HCT116 (cell line): ENCODE data around the gene MALRD1.

ENCODE experiments used
- ATF3 ChIP-seq: IDR thresholded peaks from 2 replicates; pipeline ENCODE4 v1.6.1; 2012
- EZH2 ChIP-seq: fragments of 200-600 bp; sonication (generic); IDR thresholded peaks from 2 replicates; pipeline ENCODE4 v1.6.1; 2017; ENCODE audit warnings: antibody characterized with exemption, mixed run types
- POLR2A ChIP-seq: IDR thresholded peaks from 2 replicates; pipeline ENCODE4 v1.7.0; 2011; ENCODE audit warnings: borderline replicate concordance; ENCODE audit not compliant: insufficient read depth, insufficient read length; ENCODE audit errors: extremely low read depth
- ZNF274 ChIP-seq: fragments of 200-500 bp; sonication (Bioruptor generic); IDR thresholded peaks from 2 replicates; pipeline ENCODE4 v1.6.1; 2014; ENCODE audit warnings: mild to moderate bottlenecking, low read depth, low read length, inconsistent platforms
- TF ChIP-seq, protein P1 (sequence below), 3 experiments: fragments of 200-600 bp in 1 of 3; sonication (generic) in 1 of 3; IDR thresholded peaks in 2 of 3; conservative IDR thresholded peaks in 1 of 3; 2 replicates each; pipeline ENCODE4 v1.5.1; 2012 to 2017; ENCODE audit warnings: low read depth in 2 of 3, low read length in 2 of 3, antibody characterized with exemption in 1 of 3, borderline replicate concordance in 1 of 3, control low read depth in 1 of 3, mild to moderate bottlenecking in 1 of 3, mixed read lengths in 1 of 3, mixed run types in 1 of 3, moderate library complexity in 1 of 3; ENCODE audit not compliant: insufficient read depth in 1 of 3

GRCh38 chr10:19221216-19221615 is 172.6 kb downstream of the MALRD1 start:
- TF ChIP-seq EZH2: no peak
- TF ChIP-seq, protein P1, sequence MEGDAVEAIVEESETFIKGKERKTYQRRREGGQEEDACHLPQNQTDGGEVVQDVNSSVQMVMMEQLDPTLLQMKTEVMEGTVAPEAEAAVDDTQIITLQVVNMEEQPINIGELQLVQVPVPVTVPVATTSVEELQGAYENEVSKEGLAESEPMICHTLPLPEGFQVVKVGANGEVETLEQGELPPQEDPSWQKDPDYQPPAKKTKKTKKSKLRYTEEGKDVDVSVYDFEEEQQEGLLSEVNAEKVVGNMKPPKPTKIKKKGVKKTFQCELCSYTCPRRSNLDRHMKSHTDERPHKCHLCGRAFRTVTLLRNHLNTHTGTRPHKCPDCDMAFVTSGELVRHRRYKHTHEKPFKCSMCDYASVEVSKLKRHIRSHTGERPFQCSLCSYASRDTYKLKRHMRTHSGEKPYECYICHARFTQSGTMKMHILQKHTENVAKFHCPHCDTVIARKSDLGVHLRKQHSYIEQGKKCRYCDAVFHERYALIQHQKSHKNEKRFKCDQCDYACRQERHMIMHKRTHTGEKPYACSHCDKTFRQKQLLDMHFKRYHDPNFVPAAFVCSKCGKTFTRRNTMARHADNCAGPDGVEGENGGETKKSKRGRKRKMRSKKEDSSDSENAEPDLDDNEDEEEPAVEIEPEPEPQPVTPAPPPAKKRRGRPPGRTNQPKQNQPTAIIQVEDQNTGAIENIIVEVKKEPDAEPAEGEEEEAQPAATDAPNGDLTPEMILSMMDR (IDR thresholded peaks at IDR 0.05 in 2 of 3, conservative IDR thresholded peaks at IDR 0.05 in 1 of 3; ENCODE audit: borderline replicate concordance in 1 of 3, insufficient read depth in 1 of 3, low read depth in 2 of 3, low read length in 2 of 3): no peak
- no peak for TF ChIP-seq POLR2A
- TF ChIP-seq ZNF274: no peak
- TF ChIP-seq ATF3: no peak
